Trophoblast cell (in vitro differentiated cells and primary cell): ENCODE measurements around the gene CDRT15.

Experiments
- DNase-seq, 2 donors: peaks; one replicate each; pipeline ENCODE4 v3.0.0-alpha.2; 2016
- H2AFZ ChIP-seq: 2 replicates; pipeline ENCODE4 v1.6.1; 2013; ENCODE audit warnings: low read length, moderate library complexity, mild to moderate bottlenecking; ENCODE audit not compliant: insufficient read depth, poor library complexity
- H2AK5ac ChIP-seq: 2 replicates; pipeline ENCODE4 v1.6.1; 2013; ENCODE audit warnings: mild to moderate bottlenecking, low read length
- H2BK120ac ChIP-seq: 2 replicates; pipeline ENCODE4 v1.6.1; 2013; ENCODE audit warnings: low read length, mild to moderate bottlenecking, moderate library complexity; ENCODE audit not compliant: insufficient read depth, poor library complexity
- H2BK12ac ChIP-seq: 2 replicates; pipeline ENCODE4 v1.6.1; 2013; ENCODE audit warnings: mild to moderate bottlenecking, low read length, moderate library complexity
- H2BK5ac ChIP-seq: 2 replicates; pipeline ENCODE4 v1.6.1; 2013; ENCODE audit warnings: low read length, low read depth, moderate library complexity, mild to moderate bottlenecking; ENCODE audit not compliant: poor library complexity
- H3K14ac ChIP-seq: 2 replicates; pipeline ENCODE4 v1.6.1; 2013; ENCODE audit warnings: mild to moderate bottlenecking, low read length
- H3K18ac ChIP-seq: 2 replicates; pipeline ENCODE4 v1.6.1; 2013; ENCODE audit warnings: mild to moderate bottlenecking, low read length
- H3K23ac ChIP-seq: 2 replicates; pipeline ENCODE4 v1.6.1; 2013; ENCODE audit warnings: low read length
- H3K27ac ChIP-seq: 2 replicates; pipeline ENCODE4 v1.5.1; 2013; ENCODE audit warnings: low read depth, mild to moderate bottlenecking, inconsistent platforms, low read length, moderate library complexity
- H3K27me3 ChIP-seq: 2 replicates; pipeline ENCODE4 v1.6.1; 2013; ENCODE audit warnings: inconsistent platforms, mild to moderate bottlenecking, low read length, moderate library complexity; ENCODE audit not compliant: insufficient read depth
- H3K36me3 ChIP-seq, 2 experiments: 1 replicate in 1 of 2; 2 replicates in 1 of 2; pipeline ENCODE4 v1.6.1; 2013; ENCODE audit warnings: low read length in 2 of 2, mild to moderate bottlenecking in 2 of 2, moderate library complexity in 1 of 2; ENCODE audit not compliant: insufficient read depth in 2 of 2, control insufficient read depth in 1 of 2
- H3K4ac ChIP-seq: 2 replicates; pipeline ENCODE4 v1.6.1; 2013; ENCODE audit warnings: low read depth, mild to moderate bottlenecking, low read length, moderate library complexity
- H3K4me1 ChIP-seq, 2 experiments: 1 replicate in 1 of 2; 2 replicates in 1 of 2; pipeline ENCODE4 v1.6.1; 2013; ENCODE audit warnings: low read length in 2 of 2, mild to moderate bottlenecking in 2 of 2, moderate library complexity in 1 of 2; ENCODE audit not compliant: insufficient read depth in 2 of 2, control insufficient read depth in 1 of 2
- H3K4me2 ChIP-seq: 2 replicates; pipeline ENCODE4 v1.6.1; 2013; ENCODE audit warnings: inconsistent platforms, mild to moderate bottlenecking, low read length, moderate library complexity
- H3K4me3 ChIP-seq: 2 replicates; pipeline ENCODE4 v1.5.1; 2013; ENCODE audit warnings: mild to moderate bottlenecking, low read depth, low read length, inconsistent platforms
- H3K79me1 ChIP-seq: one replicate; pipeline ENCODE4 v1.6.1; 2013; ENCODE audit warnings: low read length
- H3K79me2 ChIP-seq: 2 replicates; pipeline ENCODE4 v1.6.1; 2013; ENCODE audit warnings: low read length, mild to moderate bottlenecking; ENCODE audit not compliant: control insufficient read depth, insufficient read depth, poor library complexity
- H3K9ac ChIP-seq: 2 replicates; pipeline ENCODE4 v1.6.1; 2013; ENCODE audit warnings: mild to moderate bottlenecking, low read length
- H3K9me3 ChIP-seq: 2 replicates; pipeline ENCODE4 v1.6.1; 2013; ENCODE audit warnings: low read depth, mild to moderate bottlenecking, control low read depth, inconsistent platforms, low read length; ENCODE audit not compliant: insufficient read depth
- H4K12ac ChIP-seq: 2 replicates; pipeline ENCODE4 v1.6.1; 2013; ENCODE audit warnings: low read depth, mild to moderate bottlenecking, low read length, moderate library complexity
- H4K8ac ChIP-seq: 2 replicates; pipeline ENCODE4 v1.6.1; 2013; ENCODE audit warnings: low read depth, mild to moderate bottlenecking, low read length, moderate library complexity
- H4K91ac ChIP-seq: one replicate; pipeline ENCODE4 v1.6.1; 2013; ENCODE audit warnings: low read depth, mild to moderate bottlenecking, low read length, moderate library complexity
- WGBS: extraction: QIAGEN DNeasy Blood & Tissue Kit; methylation state at CpG from one replicate; pipeline ENCODE4 v1.1.7; 2013; ENCODE audit warnings: missing lambda C conversion rate; ENCODE audit not compliant: insufficient read length, insufficient coverage; ENCODE audit errors: extremely low coverage; 5-methylcytosine and 5-hydroxymethylcytosine counted together

CDRT15 gene

DNA sequence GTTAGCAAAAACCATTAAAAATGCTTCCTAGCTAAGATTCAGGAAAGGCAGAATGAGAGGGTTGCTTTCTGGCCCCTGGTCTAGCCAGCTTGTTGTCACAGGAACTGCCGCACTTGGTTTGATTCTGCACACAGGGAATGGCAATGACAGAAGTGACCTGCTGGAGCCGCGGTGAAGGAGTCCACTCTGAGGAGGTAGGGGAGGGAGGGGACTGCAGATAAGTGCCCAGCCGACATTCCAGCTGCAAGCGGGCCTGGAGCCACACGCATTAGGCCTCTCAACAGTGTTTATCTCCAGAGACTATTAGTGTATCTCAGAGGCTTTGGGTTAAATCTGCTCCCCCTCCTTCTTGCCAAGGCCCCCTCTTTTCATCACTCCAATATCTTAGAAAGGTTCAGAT lies 38.6 kb downstream of the CDRT15 start:
- no peak overlapping the region for H3K27ac ChIP-seq
- H3K4me1 ChIP-seq, result no peaks in the 10 kb centered on the region
- no peak overlapping the region for H2BK12ac ChIP-seq
- no peak overlapping the region for H2AK5ac ChIP-seq
- peak; percentile 31 to 59 for DNase-seq
- H3K23ac ChIP-seq, result no peak overlapping the region
- no peak overlapping the region for H2BK5ac ChIP-seq
- H3K4ac ChIP-seq, result no peak overlapping the region
- H3K79me1 ChIP-seq, result no peaks in the 10 kb centered on the region
- H3K9me3 ChIP-seq, result no peaks in the 10 kb centered on the region
- no peaks in the 10 kb centered on the region for H3K79me2 ChIP-seq
- no peak overlapping the region for H3K4me3 ChIP-seq
- H3K9ac ChIP-seq, result no peak overlapping the region
- WGBS, result no CpG with 5 or more reads among the region's 6 CpGs
- no peak overlapping the region for H4K8ac ChIP-seq
- H2AFZ ChIP-seq, result no peak overlapping the region
- no peak overlapping the region for H4K12ac ChIP-seq
- no peak overlapping the region for H3K18ac ChIP-seq
- H3K27me3 ChIP-seq, result no peaks in the 10 kb centered on the region
- H2BK120ac ChIP-seq, result no peak overlapping the region
- no peak overlapping the region for H4K91ac ChIP-seq
- H3K14ac ChIP-seq, result no peak overlapping the region
- peaks cover 0 to under 1% of the 10 kb centered on the region in 2 experiments for H3K36me3 ChIP-seq
- no peak overlapping the region for H3K4me2 ChIP-seq

DNA sequence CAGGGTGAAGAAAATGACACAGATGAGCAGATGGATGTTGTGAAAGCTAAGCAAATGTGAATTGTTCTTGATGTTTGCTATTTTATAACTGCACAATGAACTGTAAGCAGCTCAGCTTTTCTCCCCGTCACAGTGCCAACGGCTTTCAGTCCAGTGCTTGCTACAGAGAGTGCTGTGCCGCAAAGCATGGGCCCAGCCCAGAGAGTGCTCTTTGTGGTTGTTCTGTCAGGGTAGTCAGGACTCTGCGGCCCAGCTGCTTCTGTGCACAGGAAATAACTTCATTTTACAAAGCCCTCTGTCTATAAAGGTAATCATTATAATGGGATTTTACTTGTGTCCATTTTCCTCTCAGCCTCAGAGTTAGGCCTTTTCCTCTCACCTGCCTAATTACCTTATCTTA lies 39.1 kb downstream of the CDRT15 start:
- WGBS, result no CpG with 5 or more reads among the region's 4 CpGs
- Histone ChIP-seq H3K27ac (no peak overlapping the region), H3K18ac (no peak overlapping the region), H3K27me3 (no peaks in the 10 kb centered on the region), H3K9ac (no peak overlapping the region), H3K4me3 (no peak overlapping the region), H3K79me2 (no peaks in the 10 kb centered on the region), H3K4me2 (no peak overlapping the region), H2BK120ac (no peak overlapping the region), H4K91ac (no peak overlapping the region), H3K4me1 (no peaks in the 10 kb centered on the region), H3K79me1 (no peaks in the 10 kb centered on the region), H4K8ac (no peak overlapping the region), H3K9me3 (no peaks in the 10 kb centered on the region), H3K4ac (no peak overlapping the region), H3K36me3 (peaks cover 0 to 1% of the 10 kb centered on the region in 2 experiments), H2BK5ac (no peak overlapping the region), H2AK5ac (no peak overlapping the region), H4K12ac (no peak overlapping the region), H2BK12ac (no peak overlapping the region), H3K23ac (no peak overlapping the region), H3K14ac (no peak overlapping the region), H2AFZ (no peak overlapping the region)
- no peak for DNase-seq

DNA sequence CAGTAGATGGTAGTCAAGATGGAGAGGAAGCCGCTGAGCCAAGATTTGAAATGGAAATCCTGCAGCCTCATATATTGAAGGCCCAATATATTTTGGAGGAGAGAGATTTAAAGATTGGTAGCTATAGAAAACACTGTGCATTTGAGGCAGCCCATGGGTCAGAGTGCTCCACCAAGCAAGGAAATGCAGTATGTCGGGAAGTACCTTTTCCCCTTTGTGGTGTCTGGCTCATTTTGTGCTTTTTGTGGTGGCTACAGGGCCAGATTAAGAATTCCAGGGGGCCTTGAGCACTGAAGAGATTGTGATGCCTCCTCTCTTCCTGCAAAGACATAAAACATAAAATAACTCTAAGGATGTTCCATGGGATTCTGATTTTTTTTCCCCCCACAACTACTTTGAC lies 39.6 kb downstream of the CDRT15 start:
- no CpG with 5 or more reads among the region's 2 CpGs for WGBS
- Histone ChIP-seq H3K18ac (no peak overlapping the region), H4K8ac (no peak overlapping the region), H3K79me1 (no peaks in the 10 kb centered on the region), H3K27ac (no peak overlapping the region), H3K4me1 (no peaks in the 10 kb centered on the region), H2BK12ac (no peak overlapping the region), H3K14ac (no peak overlapping the region), H3K9me3 (no peaks in the 10 kb centered on the region), H4K12ac (no peak overlapping the region), H3K36me3 (peaks cover 0 to 1% of the 10 kb centered on the region in 2 experiments), H3K27me3 (no peaks in the 10 kb centered on the region), H3K4ac (no peak overlapping the region), H4K91ac (no peak overlapping the region), H3K4me3 (no peak overlapping the region), H2BK120ac (no peak overlapping the region), H3K4me2 (no peak overlapping the region), H3K9ac (no peak overlapping the region), H2AK5ac (no peak overlapping the region), H3K79me2 (no peaks in the 10 kb centered on the region), H2AFZ (no peak overlapping the region), H3K23ac (no peak overlapping the region), H2BK5ac (no peak overlapping the region)
- DNase-seq, result no peak

DNA sequence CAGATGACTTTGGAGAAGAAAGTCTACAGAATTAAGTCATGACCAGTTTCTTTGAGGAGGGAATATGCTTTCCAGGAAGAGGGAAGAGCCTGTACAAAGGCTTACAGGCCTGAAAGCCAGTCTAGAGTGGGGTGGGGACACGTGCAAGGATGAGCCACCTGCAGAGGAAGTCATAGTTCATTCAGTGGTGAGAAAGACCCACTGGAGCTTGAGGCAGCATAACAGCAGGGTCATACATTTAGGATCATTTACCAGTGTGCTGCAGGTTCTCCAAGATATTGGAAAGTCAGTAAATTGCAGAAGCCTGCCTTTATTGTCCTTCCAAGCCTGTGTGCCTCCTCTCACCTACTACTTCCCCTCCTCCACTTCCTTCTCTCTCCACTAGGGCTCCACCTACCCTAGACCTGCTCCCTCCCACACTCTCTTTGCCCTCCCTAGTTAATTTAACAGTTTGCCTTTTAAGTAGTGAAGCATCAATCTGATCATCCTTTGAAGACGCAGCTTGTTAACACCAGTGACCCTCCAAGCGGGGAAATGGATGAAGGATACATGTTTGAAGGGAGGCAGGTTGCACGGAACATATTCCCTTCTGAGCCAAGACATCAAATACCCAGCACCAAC lies 40.2 kb downstream of the CDRT15 start:
- H2BK12ac ChIP-seq, result no peak overlapping the region
- no peaks in the 10 kb centered on the region for H3K27me3 ChIP-seq
- H3K4ac ChIP-seq, result no peak overlapping the region
- DNase-seq, result no peak
- no peak overlapping the region for H2AFZ ChIP-seq
- no peaks in the 10 kb centered on the region for H3K79me1 ChIP-seq
- H2BK120ac ChIP-seq, result no peak overlapping the region
- H3K18ac ChIP-seq, result no peak overlapping the region
- no peak overlapping the region for H4K12ac ChIP-seq
- no peak overlapping the region for H3K4me2 ChIP-seq
- no peak overlapping the region for H3K9ac ChIP-seq
- H3K4me1 ChIP-seq, result no peaks in the 10 kb centered on the region
- WGBS, result no CpG with 5 or more reads among the region's 4 CpGs
- H3K79me2 ChIP-seq, result no peaks in the 10 kb centered on the region
- no peak overlapping the region for H2AK5ac ChIP-seq
- no peak overlapping the region for H3K27ac ChIP-seq
- H4K8ac ChIP-seq, result no peak overlapping the region
- H3K14ac ChIP-seq, result no peak overlapping the region
- peaks cover 0 to 1% of the 10 kb centered on the region in 2 experiments for H3K36me3 ChIP-seq
- H2BK5ac ChIP-seq, result no peak overlapping the region
- H4K91ac ChIP-seq, result no peak overlapping the region
- no peaks in the 10 kb centered on the region for H3K9me3 ChIP-seq
- H3K23ac ChIP-seq, result no peak overlapping the region
- no peak overlapping the region for H3K4me3 ChIP-seq
